CD4-positive, alpha-beta T cell (primary cell): ENCODE results near the gene SMIM12. TPM values are rescaled to one million over a fixed set of nuclear protein-coding genes. Genes with fewer than 3 reads are reported as not detected.

ENCODE experiments used
- ATAC-seq: fragments of 200-7000 bp; cut with Tn5 transposase; one replicate; pipeline ENCODE4 v1.10.0; 2022; ENCODE audit warnings: mild to moderate bottlenecking; ENCODE audit not compliant: poor library complexity
- CTCF ChIA-PET: fragments of 350-600 bp; sonication (Branson Sonifier 250); formaldehyde crosslinking; loops from one replicate; lab custom pipeline; 2021; ENCODE audit warnings: antibody characterized with exemption, inconsistent platforms; lab: Charles Lee
- POLR2A ChIA-PET: fragments of 350-600 bp; sonication (Branson Sonifier 250); formaldehyde crosslinking; loops from one replicate; lab custom pipeline; 2021; ENCODE audit warnings: antibody characterized with exemption, inconsistent platforms; lab: Charles Lee
- DNase-seq, 14 experiments: peaks; one replicate each; pipeline ENCODE4 v3.0.0-alpha.2; 2013 to 2020; ENCODE audit warnings: mixed read lengths in 2 of 14
- H3K27ac ChIP-seq, 2 donors: one replicate each; pipeline versions ENCODE4 v1.5.1 to v1.7.0; 2013; ENCODE audit warnings: low read length in 2 of 2, low read depth in 1 of 2, mild to moderate bottlenecking in 1 of 2
- H3K27me3 ChIP-seq, 2 experiments: 1 replicate in 1 of 2; 2 replicates in 1 of 2; pipeline versions ENCODE4 v1.6.1 to v1.7.0; 2013; ENCODE audit warnings: low read length in 2 of 2, control low read depth in 1 of 2, mild to moderate bottlenecking in 1 of 2, moderate library complexity in 1 of 2; ENCODE audit not compliant: insufficient read depth in 2 of 2, control insufficient read depth in 1 of 2
- H3K36me3 ChIP-seq: one replicate; pipeline ENCODE4 v1.6.1; 2013; ENCODE audit warnings: low read length, control low read depth; ENCODE audit not compliant: insufficient read depth
- H3K4me1 ChIP-seq: one replicate; pipeline ENCODE4 v1.6.1; 2013; ENCODE audit warnings: low read length, control low read depth; ENCODE audit not compliant: insufficient read depth
- H3K4me3 ChIP-seq: one replicate; pipeline ENCODE4 v1.5.1; 2013; ENCODE audit warnings: mild to moderate bottlenecking, low read length, moderate library complexity
- H3K9me3 ChIP-seq, 2 experiments: 1 replicate in 1 of 2; 2 replicates in 1 of 2; pipeline versions ENCODE4 v1.6.1 to v1.7.0; 2013; ENCODE audit warnings: low read length in 2 of 2, mild to moderate bottlenecking in 2 of 2, control low read depth in 1 of 2, moderate library complexity in 1 of 2; ENCODE audit not compliant: control insufficient read depth in 1 of 2, insufficient read depth in 1 of 2
- H3K27ac Mint-ChIP-seq: one replicate; pipeline ENCODE4 v1.8.0; 2020; ENCODE audit warnings: mixed read lengths
- H3K27me3 Mint-ChIP-seq: one replicate; pipeline ENCODE4 v1.8.0; 2021; ENCODE audit warnings: mixed read lengths
- H3K36me3 Mint-ChIP-seq: one replicate; pipeline ENCODE4 v1.8.0; 2021; ENCODE audit warnings: low read depth, mixed read lengths
- H3K4me1 Mint-ChIP-seq: one replicate; pipeline ENCODE4 v1.8.0; 2021; ENCODE audit warnings: low read depth, mixed read lengths
- H3K4me3 Mint-ChIP-seq: one replicate; pipeline ENCODE4 v1.8.0; 2020; ENCODE audit warnings: mild to moderate bottlenecking, mixed read lengths
- H3K9me3 Mint-ChIP-seq: one replicate; pipeline ENCODE4 v1.8.0; 2020; ENCODE audit warnings: mixed read lengths
- CTCF ChIP-seq: fragments of 200-600 bp; IDR thresholded peaks from one replicate; pipeline ENCODE4 v1.8.0; 2022; ENCODE audit warnings: antibody characterized with exemption, mild to moderate bottlenecking
- intact Hi-C, 2 experiments: fragments of 100-400 bp; cut with DNase I in 1 of 2; cut with micrococcal nuclease in 1 of 2; formaldehyde crosslinking; loops; one replicate each; pipeline versions ENCODE4 v1.15.1 to v1.9.0; 2023 to 2025; cut with DNase I, micrococcal nuclease
- total RNA-seq, 174 experiments: library from RNA in 2 of 174; stranded (reverse) in 2 of 174; gene quantifications; one replicate each; pipeline ENCODE4 v1.2.3 and lab custom pipeline; 2021 to 2026

Gene SMIM12
- total RNA-seq, 2 experiments from 2014 or later: 43.0 to 44.6 TPM

DNA sequence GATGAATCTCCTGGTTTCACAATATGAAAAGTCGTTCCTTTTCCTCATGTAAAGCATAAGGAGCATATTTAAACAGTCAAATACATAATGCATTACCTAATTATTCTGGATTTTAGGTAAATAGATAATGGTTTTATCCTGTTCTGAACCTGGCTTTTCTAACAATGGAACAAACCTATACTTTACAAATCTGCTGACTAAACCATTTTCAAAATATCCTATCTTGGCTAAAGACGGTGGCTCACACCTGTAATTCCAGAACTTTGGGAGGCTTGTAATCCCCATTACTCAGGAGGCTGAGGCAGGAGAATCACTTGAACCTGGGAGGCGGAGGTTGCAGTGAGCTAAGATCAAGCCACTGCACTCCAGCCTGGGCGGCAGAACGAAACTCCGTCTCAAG is 2.9 kb downstream of the SMIM12 start:
- Histone ChIP-seq H3K27me3 (no peaks in the 10 kb centered on the region), H3K27ac (no peak overlapping the region), H3K9me3 (no peaks in the 10 kb centered on the region), H3K36me3 (peaks cover 21% of the 10 kb centered on the region), H3K4me1 (peaks cover 33% of the 10 kb centered on the region), H3K4me3 (no peak overlapping the region)
- Mint-ChIP-seq H3K36me3 (peaks cover 42% of the 10 kb centered on the region), H3K4me3 (no peak overlapping the region), H3K27ac (peak overlapping the region; percentile 40), H3K27me3 (no peaks in the 10 kb centered on the region), H3K9me3 (no peaks in the 10 kb centered on the region), H3K4me1 (peaks cover 50% of the 10 kb centered on the region)
- CTCF ChIA-PET: interaction anchor here (6.5 kb wide), 1 partner anchor 7 kb away, joined by 131 read pairs; no protein-coding TSS in a partner anchor
- intact Hi-C loops: loop anchor here in 1 of 2 experiments (10.0 kb wide), 1 partner anchor 338 kb away; the partner anchor contains the start of gene SFPQ
- no peak for TF ChIP-seq CTCF
- POLR2A ChIA-PET: no interaction called here
- no peak for ATAC-seq
- DNase-seq: no peak

DNA sequence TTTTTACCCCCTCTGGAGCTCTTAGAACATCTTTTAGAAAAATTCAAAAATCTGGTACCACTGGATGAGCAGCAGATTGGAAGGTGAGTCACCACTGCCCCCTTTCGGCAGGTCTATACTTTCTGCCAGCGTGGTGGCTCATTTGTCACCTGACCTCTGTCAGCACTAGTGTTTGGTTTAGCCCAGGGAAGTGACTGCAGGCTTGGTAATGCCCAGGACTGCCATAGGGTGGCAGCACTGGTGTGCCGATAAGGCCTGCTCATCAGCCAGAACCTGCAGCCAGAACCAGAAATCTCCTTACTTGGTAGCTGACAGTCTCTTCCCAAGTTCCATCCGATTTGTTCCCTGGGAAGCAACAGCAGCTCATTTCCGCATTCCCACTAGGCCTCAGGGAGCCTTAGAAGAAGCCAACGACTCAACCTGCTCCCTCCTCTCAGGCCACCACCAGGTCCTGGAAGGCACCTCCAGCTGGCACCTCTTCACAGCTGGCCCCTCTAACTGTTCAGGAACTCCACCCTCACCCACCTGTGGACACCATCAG is 6.8 kb downstream of the SMIM12 start:
- H3K4me1 Mint-ChIP-seq: peaks cover 26% of the 10 kb centered on the region
- no peaks in the 10 kb centered on the region for H3K9me3 Mint-ChIP-seq
- ATAC-seq: peak; percentile 100
- DNase-seq: peak; percentile 74 to 96 (median 84)
- intact Hi-C loops: loop anchor here (1.0 to 10.0 kb wide), 7 partner anchors 14 to 1080 kb away; partner anchors contain the start of genes AGO3 (in 1 of the 2), SFPQ (in 1 of the 2) and TMEM35B (in 1 of the 2)
- Histone ChIP-seq H3K27me3 (no peaks in the 10 kb centered on the region), H3K9me3 (no peaks in the 10 kb centered on the region), H3K4me1 (peaks cover 9% of the 10 kb centered on the region), H3K36me3 (peaks cover 47% of the 10 kb centered on the region), H3K27ac (no peak overlapping the region), H3K4me3 (no peak overlapping the region)
- H3K36me3 Mint-ChIP-seq: peaks cover 62% of the 10 kb centered on the region
- no peak overlapping the region for H3K4me3 Mint-ChIP-seq
- H3K27me3 Mint-ChIP-seq: no peaks in the 10 kb centered on the region
- ChIA-PET CTCF (interaction anchor here (0.6 to 6.5 kb wide), 17 partner anchors 9 to 785 kb away, joined by 3 to 131 read pairs (median 4); no protein-coding TSS in a partner anchor), POLR2A (interaction anchor here (0.6 to 1.6 kb wide), 5 partner anchors 8 to 94 kb away, joined by 3 to 7 read pairs (median 3); partner anchors contain the start of gene GJB4)
- peak overlapping the region; percentile 48 for H3K27ac Mint-ChIP-seq
- peak; percentile 92 for TF ChIP-seq CTCF

DNA sequence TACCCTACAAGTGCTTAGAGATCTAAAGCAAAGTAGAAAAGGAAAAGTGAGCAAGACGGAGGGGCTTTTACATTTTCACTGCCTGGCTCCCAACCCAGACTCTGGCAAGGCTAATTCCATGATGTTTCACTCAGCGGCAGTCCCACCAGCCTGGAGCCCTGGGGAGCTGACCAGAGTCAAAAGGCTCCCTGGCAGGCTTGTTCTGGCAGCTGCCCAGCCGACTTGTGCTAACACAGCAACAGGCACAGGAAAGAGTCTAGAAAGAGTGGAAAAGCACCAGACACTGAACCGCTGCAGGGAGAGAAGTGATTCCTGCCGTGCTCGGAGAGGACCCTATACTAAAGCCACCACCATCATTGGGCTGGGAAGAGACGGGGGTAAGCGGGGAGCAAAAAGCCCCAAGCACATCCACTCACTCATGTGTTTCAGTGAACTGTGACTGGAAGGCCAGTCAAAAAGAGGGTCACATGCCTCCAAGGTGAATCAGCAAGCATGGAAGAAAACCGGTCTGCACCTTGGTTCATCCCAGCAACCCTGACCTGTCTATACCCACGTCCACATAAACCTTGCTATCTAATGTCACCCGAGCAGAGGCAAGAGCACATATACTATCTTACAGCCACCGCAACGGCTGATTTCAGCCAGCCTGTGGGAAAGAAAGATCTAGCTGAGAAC is 8.0 kb downstream of the SMIM12 start:
- Mint-ChIP-seq H3K9me3 (no peaks in the 10 kb centered on the region), H3K27me3 (no peaks in the 10 kb centered on the region), H3K36me3 (peaks cover 62% of the 10 kb centered on the region), H3K4me1 (peaks cover 14% of the 10 kb centered on the region), H3K4me3 (no peak overlapping the region), H3K27ac (no peak overlapping the region)
- CTCF ChIA-PET: interaction anchor here (0.6 to 6.5 kb wide), 4 partner anchors 13 to 145 kb away, joined by 3 to 131 read pairs (median 4); no protein-coding TSS in a partner anchor
- Histone ChIP-seq H3K36me3 (peaks cover 53% of the 10 kb centered on the region), H3K4me3 (no peak overlapping the region), H3K9me3 (no peaks in the 10 kb centered on the region), H3K27ac (no peak overlapping the region), H3K27me3 (no peaks in the 10 kb centered on the region), H3K4me1 (peaks cover 5% of the 10 kb centered on the region)
- ATAC-seq: no peak
- intact Hi-C loops: loop anchor here (1.0 to 10.0 kb wide), 7 partner anchors 15 to 1081 kb away; partner anchors contain the start of genes AGO3 (in 1 of the 2), SFPQ (in 1 of the 2) and TMEM35B (in 1 of the 2)
- TF ChIP-seq CTCF: no peak
- DNase-seq: no peak
- POLR2A ChIA-PET: no interaction called here
